ENCODE results near the gene ZYG11B. TPM values are rescaled to one million over a fixed set of nuclear protein-coding genes. Genes with fewer than 3 reads are reported as not detected.
A peak's percentile ranks its signal among the peaks of the same experiment; 100 is the strongest.

ZYG11B gene
- total and polyA plus RNA-seq, 9 of the 15 experiments (the other 6 are each of a cell fraction or from before 2014, with no cell fraction given), result 4.9 to 22.2 (median 12.2) TPM

DNA sequence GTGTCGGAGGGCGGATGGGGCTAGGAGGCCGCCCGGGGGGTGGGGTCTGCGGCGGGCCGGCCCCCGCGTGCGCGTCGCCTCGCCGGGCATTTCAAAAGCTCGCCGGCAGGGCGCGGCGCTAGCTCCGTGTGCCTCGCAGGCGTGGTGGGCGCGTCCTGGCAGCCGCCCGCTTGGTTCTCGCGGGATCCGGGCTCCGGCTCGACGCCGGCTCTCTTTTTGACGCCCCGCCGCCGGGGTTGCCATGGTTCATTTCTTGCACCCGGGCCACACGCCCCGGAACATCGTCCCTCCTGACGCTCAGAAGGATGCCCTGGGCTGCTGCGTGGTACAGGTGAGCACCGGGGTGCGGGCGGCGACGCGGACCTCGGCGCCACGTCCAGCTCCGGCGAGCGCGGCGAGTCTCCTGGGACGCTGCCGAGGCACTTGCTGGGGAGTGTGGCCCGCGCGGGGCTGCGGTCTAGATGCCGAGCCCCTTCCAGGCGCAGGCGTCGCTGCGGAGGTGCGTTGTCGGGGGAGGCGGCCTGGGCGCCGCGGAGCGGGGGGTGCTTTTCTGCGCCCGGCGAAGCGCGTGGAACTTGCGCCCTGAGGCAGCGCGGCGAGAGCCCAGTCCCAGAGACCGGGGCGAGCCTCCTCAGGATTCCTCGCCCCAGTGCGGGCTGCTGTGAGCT is 116.5 kb downstream of the ZYG11B start, which contains the start of gene ZYG11A (continued):
- TF ChIP-seq, protein P1, sequence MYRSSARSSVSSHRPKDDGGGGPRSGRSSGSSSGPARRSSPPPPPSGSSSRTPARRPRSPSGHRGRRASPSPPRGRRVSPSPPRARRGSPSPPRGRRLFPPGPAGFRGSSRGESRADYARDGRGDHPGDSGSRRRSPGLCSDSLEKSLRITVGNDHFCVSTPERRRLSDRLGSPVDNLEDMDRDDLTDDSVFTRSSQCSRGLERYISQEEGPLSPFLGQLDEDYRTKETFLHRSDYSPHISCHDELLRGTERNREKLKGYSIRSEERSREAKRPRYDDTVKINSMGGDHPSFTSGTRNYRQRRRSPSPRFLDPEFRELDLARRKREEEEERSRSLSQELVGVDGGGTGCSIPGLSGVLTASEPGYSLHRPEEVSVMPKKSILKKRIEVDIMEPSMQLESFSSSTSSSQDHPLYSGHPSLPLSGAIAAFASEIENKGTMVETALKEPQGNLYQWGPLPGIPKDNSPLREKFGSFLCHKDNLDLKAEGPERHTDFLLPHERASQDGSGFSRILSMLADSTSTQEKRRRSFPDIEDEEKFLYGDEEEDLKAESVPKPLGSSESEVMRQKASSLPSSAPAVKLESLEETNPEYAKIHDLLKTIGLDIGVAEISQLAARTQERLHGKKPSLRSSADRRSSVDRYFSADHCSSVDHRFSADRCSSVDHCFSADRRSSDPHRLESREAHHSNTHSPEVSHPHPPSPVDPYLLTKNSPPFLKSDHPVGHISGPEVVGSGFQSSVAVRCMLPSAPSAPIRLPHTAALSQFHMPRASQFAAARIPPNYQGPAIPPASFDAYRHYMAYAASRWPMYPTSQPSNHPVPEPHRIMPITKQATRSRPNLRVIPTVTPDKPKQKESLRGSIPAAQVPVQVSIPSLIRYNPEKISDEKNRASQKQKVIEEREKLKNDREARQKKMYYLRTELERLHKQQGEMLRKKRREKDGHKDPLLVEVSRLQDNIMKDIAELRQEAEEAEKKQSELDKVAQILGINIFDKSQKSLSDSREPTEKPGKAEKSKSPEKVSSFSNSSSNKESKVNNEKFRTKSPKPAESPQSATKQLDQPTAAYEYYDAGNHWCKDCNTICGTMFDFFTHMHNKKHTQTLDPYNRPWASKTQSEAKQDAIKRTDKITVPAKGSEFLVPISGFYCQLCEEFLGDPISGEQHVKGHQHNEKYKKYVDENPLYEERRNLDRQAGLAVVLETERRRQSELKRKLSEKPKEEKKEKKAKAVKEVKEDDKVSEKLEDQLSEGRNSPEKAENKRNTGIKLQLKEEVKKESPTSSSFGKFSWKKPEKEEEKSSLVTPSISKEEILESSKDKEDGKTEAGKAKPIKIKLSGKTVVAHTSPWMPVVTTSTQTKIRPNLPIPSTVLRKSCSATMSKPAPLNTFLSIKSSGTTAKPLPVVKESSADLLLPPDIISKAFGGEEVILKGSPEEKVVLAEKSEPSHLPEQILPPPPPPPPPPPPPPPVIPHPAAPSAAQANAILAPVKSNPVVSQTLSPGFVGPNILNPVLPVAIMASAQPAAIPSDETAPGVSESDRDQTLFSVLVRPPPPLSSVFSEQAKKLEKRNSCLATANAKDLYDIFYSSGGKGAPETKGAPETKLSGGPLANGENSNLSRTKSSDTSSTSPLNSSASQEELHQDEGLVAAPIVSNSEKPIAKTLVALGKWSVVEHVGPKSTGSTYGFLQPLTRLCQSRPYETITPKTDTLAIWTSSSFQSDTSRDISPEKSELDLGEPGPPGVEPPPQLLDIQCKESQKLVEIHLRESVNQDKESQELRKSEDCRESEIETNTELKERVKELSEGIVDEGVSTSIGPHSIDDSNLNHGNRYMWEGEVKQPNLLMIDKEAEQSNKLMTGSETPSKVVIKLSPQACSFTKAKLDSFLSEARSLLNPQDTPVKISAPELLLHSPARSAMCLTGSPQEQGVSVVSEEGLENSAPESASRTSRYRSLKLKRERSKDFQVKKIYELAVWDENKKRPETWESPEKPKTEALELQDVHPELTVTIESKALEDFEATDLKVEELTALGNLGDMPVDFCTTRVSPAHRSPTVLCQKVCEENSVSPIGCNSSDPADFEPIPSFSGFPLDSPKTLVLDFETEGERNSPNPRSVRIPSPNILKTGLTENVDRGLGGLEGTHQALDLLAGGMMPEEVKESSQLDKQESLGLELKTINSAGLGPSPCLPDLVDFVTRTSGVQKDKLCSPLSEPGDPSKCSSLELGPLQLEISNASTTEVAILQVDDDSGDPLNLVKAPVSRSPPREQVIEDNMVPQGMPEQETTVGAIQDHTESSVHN (IDR thresholded peaks at IDR 0.05; ENCODE audit: borderline replicate concordance in 1 of 2, low read depth in 1 of 2), result no peak
- TF ChIP-seq CEBPG (CRISPR knock-in tag; IDR thresholded peaks at IDR 0.05), result no peak; the same call in 1 of the 2 replicates
- TF ChIP-seq CEBPG (tag; conservative IDR thresholded peaks at IDR 0.05 in 1 of 2, IDR thresholded peaks at IDR 0.05 in 1 of 2), result no peak
- TF ChIP-seq, protein P2, sequence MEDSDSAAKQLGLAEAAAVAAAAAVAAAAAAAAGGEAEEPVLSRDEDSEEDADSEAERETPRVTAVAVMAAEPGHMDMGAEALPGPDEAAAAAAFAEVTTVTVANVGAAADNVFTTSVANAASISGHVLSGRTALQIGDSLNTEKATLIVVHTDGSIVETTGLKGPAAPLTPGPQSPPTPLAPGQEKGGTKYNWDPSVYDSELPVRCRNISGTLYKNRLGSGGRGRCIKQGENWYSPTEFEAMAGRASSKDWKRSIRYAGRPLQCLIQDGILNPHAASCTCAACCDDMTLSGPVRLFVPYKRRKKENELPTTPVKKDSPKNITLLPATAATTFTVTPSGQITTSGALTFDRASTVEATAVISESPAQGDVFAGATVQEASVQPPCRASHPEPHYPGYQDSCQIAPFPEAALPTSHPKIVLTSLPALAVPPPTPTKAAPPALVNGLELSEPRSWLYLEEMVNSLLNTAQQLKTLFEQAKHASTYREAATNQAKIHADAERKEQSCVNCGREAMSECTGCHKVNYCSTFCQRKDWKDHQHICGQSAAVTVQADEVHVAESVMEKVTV (CRISPR knock-in tag; IDR thresholded peaks at IDR 0.05), result no peak
- no peak for TF ChIP-seq ZBTB26 (CRISPR knock-in tag; IDR thresholded peaks at IDR 0.05)
- no peak for TF ChIP-seq TCF15 (CRISPR knock-in tag; IDR thresholded peaks at IDR 0.05)
- TF ChIP-seq NFIX (CRISPR knock-in tag; IDR thresholded peaks at IDR 0.05; ENCODE audit: low read depth), result no peak
- TF ChIP-seq MYNN (IDR thresholded peaks at IDR 0.05), result no peak
- TF ChIP-seq MYNN (CRISPR knock-in tag; IDR thresholded peaks at IDR 0.05), result no peak
- no peak for TF ChIP-seq ZNF561 (CRISPR knock-in tag; conservative IDR thresholded peaks at IDR 0.05)
- TF ChIP-seq ARHGAP35 (IDR thresholded peaks at IDR 0.05; ENCODE audit: partially characterized antibody), result peak; percentile 91
- TF ChIP-seq ZNF77 (CRISPR knock-in tag; IDR thresholded peaks at IDR 0.05), result no peak
- no peak for TF ChIP-seq MEF2D (tag; conservative IDR thresholded peaks at IDR 0.05; ENCODE audit: low read depth)
- TF ChIP-seq MED1 (CRISPR knock-in tag; IDR thresholded peaks at IDR 0.05; ENCODE audit: borderline replicate concordance), result no peak
- TF ChIP-seq, protein P3, sequence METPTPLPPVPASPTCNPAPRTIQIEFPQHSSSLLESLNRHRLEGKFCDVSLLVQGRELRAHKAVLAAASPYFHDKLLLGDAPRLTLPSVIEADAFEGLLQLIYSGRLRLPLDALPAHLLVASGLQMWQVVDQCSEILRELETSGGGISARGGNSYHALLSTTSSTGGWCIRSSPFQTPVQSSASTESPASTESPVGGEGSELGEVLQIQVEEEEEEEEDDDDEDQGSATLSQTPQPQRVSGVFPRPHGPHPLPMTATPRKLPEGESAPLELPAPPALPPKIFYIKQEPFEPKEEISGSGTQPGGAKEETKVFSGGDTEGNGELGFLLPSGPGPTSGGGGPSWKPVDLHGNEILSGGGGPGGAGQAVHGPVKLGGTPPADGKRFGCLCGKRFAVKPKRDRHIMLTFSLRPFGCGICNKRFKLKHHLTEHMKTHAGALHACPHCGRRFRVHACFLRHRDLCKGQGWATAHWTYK (CRISPR knock-in tag; IDR thresholded peaks at IDR 0.05), result 0 out of 2 replicates have a peak, but pooled peaks have one; percentile 50

All from K562 (cell line).